ENCODE measurements around the gene TESPA1.
"Not testable (repeated sequence)": the region's sequence is repeated elsewhere in the genome, so short reads cannot be mapped to it uniquely, and the experiment has no call there.

- not testable (repeated sequence) for TF ChIP-seq CTCF (IDR thresholded peaks at IDR 0.05; ENCODE audit: low read depth, low read length); EZH2phosphoT487 (IDR thresholded peaks at IDR 0.05; ENCODE audit: low read depth)
Observed at GRCh38 chr12:54943292-54943691, 41.3 kb downstream of the TESPA1 start.

Data from OCI-LY3 (cell line).